ENCODE data around the gene FKBP4.

Gene FKBP4

GRCh38 chr12:2812290-2813213 lies 17.8 kb downstream of the FKBP4 start, which contains the start of gene ITFG2:
Gene ITFG2, plus strand, starts transcription at chr12:2812668. Its CDS starts 93 bp downstream, at chr12:2812761.
- peak; percentile 90 to 91 for DNase-seq (ENCODE audit: extremely low read depth in 1 of 2, low read depth in 1 of 2)

- DNase-seq (ENCODE audit: extremely low read depth in 1 of 2, low read depth in 1 of 2): peak in 1 of 2 donors; percentile 17
Observed at GRCh38 chr12:2813214-2814185, 18.7 kb downstream of the FKBP4 start.

GRCh38 chr12:2819810-2820209 lies 25.0 kb downstream of the FKBP4 start:
- DNase-seq (ENCODE audit: extremely low read depth in 1 of 2, low read depth in 1 of 2): no peak

GRCh38 chr12:2820432-2820831 lies 25.7 kb downstream of the FKBP4 start:
- DNase-seq (ENCODE audit: extremely low read depth in 1 of 2, low read depth in 1 of 2): no peak

- no peak for DNase-seq (ENCODE audit: extremely low read depth in 1 of 2, low read depth in 1 of 2)
Observed at GRCh38 chr12:2823483-2823882, 28.7 kb downstream of the FKBP4 start.

GRCh38 chr12:2824541-2824940 lies 29.8 kb downstream of the FKBP4 start:
- no peak for DNase-seq (ENCODE audit: extremely low read depth in 1 of 2, low read depth in 1 of 2)

- DNase-seq (ENCODE audit: extremely low read depth in 1 of 2, low read depth in 1 of 2): no peak
Observed at GRCh38 chr12:2825132-2825531, 30.4 kb downstream of the FKBP4 start.

GRCh38 chr12:2826036-2826435 lies 31.3 kb downstream of the FKBP4 start:
- no peak for DNase-seq (ENCODE audit: extremely low read depth in 1 of 2, low read depth in 1 of 2)

GRCh38 chr12:2826721-2827515 lies 32.1 kb downstream of the FKBP4 start:
- DNase-seq (ENCODE audit: extremely low read depth in 1 of 2, low read depth in 1 of 2): no peak

GRCh38 chr12:2829275-2829674 lies 34.5 kb downstream of the FKBP4 start:
- DNase-seq (ENCODE audit: extremely low read depth in 1 of 2, low read depth in 1 of 2): no peak

GRCh38 chr12:2832550-2833127 lies 37.9 kb downstream of the FKBP4 start:
- no peak for DNase-seq (ENCODE audit: extremely low read depth in 1 of 2, low read depth in 1 of 2)

GRCh38 chr12:2833327-2833726 lies 38.6 kb downstream of the FKBP4 start:
- DNase-seq (ENCODE audit: extremely low read depth in 1 of 2, low read depth in 1 of 2): no peak

- DNase-seq (ENCODE audit: extremely low read depth in 1 of 2, low read depth in 1 of 2): no peak
Observed at GRCh38 chr12:2833810-2834209, 39.0 kb downstream of the FKBP4 start.

- DNase-seq (ENCODE audit: extremely low read depth in 1 of 2, low read depth in 1 of 2): no peak
Observed at GRCh38 chr12:2834581-2835491, 40.1 kb downstream of the FKBP4 start, which contains the start of gene NRIP2. Gene NRIP2, minus strand, starts transcription at chr12:2835035. Its CDS starts 52 bp downstream, at chr12:2834983.

- no peak for DNase-seq (ENCODE audit: extremely low read depth in 1 of 2, low read depth in 1 of 2)
Observed at GRCh38 chr12:2835691-2836403, 41.1 kb downstream of the FKBP4 start.

- DNase-seq (ENCODE audit: extremely low read depth in 1 of 2, low read depth in 1 of 2): no peak
Observed at GRCh38 chr12:2836574-2836973, 41.8 kb downstream of the FKBP4 start.

- DNase-seq (ENCODE audit: extremely low read depth in 1 of 2, low read depth in 1 of 2): no peak
Observed at GRCh38 chr12:2841056-2841650, 46.4 kb downstream of the FKBP4 start.

GRCh38 chr12:2842948-2843347 lies 48.2 kb downstream of the FKBP4 start:
- no peak for DNase-seq (ENCODE audit: extremely low read depth in 1 of 2, low read depth in 1 of 2)
